ENCODE measurements around the gene KIAA1328.

DNA sequence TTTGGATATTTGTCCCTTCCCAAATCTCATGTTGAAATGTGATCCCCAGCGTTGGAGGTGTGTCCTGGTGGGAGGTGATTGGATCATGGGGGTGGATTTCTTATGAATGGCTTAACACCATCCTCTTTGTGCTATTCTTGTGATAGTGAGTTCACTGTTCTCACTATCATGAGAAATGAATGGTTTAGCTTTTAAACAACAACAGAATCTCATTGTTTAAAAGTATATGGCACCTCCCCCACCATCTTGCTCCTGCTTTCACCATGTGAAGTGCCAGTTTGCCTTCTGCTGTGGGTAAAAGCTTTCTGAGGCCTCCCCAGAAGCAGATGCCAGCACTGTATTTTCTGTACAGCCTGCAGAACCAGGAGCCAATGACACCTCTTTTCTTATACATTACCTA is 38.1 kb downstream of the KIAA1328 start:
- TF ChIP-seq, protein P1, sequence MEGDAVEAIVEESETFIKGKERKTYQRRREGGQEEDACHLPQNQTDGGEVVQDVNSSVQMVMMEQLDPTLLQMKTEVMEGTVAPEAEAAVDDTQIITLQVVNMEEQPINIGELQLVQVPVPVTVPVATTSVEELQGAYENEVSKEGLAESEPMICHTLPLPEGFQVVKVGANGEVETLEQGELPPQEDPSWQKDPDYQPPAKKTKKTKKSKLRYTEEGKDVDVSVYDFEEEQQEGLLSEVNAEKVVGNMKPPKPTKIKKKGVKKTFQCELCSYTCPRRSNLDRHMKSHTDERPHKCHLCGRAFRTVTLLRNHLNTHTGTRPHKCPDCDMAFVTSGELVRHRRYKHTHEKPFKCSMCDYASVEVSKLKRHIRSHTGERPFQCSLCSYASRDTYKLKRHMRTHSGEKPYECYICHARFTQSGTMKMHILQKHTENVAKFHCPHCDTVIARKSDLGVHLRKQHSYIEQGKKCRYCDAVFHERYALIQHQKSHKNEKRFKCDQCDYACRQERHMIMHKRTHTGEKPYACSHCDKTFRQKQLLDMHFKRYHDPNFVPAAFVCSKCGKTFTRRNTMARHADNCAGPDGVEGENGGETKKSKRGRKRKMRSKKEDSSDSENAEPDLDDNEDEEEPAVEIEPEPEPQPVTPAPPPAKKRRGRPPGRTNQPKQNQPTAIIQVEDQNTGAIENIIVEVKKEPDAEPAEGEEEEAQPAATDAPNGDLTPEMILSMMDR (IDR thresholded peaks at IDR 0.05), result no peak
- TF ChIP-seq, protein P2, sequence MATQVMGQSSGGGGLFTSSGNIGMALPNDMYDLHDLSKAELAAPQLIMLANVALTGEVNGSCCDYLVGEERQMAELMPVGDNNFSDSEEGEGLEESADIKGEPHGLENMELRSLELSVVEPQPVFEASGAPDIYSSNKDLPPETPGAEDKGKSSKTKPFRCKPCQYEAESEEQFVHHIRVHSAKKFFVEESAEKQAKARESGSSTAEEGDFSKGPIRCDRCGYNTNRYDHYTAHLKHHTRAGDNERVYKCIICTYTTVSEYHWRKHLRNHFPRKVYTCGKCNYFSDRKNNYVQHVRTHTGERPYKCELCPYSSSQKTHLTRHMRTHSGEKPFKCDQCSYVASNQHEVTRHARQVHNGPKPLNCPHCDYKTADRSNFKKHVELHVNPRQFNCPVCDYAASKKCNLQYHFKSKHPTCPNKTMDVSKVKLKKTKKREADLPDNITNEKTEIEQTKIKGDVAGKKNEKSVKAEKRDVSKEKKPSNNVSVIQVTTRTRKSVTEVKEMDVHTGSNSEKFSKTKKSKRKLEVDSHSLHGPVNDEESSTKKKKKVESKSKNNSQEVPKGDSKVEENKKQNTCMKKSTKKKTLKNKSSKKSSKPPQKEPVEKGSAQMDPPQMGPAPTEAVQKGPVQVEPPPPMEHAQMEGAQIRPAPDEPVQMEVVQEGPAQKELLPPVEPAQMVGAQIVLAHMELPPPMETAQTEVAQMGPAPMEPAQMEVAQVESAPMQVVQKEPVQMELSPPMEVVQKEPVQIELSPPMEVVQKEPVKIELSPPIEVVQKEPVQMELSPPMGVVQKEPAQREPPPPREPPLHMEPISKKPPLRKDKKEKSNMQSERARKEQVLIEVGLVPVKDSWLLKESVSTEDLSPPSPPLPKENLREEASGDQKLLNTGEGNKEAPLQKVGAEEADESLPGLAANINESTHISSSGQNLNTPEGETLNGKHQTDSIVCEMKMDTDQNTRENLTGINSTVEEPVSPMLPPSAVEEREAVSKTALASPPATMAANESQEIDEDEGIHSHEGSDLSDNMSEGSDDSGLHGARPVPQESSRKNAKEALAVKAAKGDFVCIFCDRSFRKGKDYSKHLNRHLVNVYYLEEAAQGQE (IDR thresholded peaks at IDR 0.05; ENCODE audit: insufficient read depth in 1 of 2, low read depth in 2 of 2, low read length in 1 of 2), result no peak
- TF ChIP-seq SIN3A (IDR thresholded peaks at IDR 0.05; ENCODE audit: borderline replicate concordance, insufficient read depth, low read depth, low read length) (no peak), POLR2AphosphoS5 (IDR thresholded peaks at IDR 0.05; ENCODE audit: low read depth, low read length) (no peak), TCF7L2 (IDR thresholded peaks at IDR 0.05; ENCODE audit: low read depth, low read length) (no peak)
